HepG2 (cell line): ENCODE data around the gene RNASE8. TPM values are rescaled to one million over a fixed set of nuclear protein-coding genes. Genes with fewer than 3 reads are reported as not detected.

Experiments
- ATAC-seq: fragments of 200-7000 bp; cut with Tn5 transposase; 3 replicates; pipeline ENCODE4 v1.9.1; 2020; ENCODE audit warnings: mild to moderate bottlenecking, moderate library complexity
- BruUV-seq: library from RNA; stranded (reverse); fragments of 400-500 nt; replicated peaks from 2 replicates; lab custom pipeline; 2021; lab: Mats Ljungman, UMichigan
- CTCF ChIA-PET: fragments of 300-600 bp; formaldehyde crosslinking; extraction: SDS; loops from one replicate; lab custom pipeline; 2021; ENCODE audit warnings: low total read pairs, inconsistent platforms, low intra/inter-chr PET ratio; lab: Yijun Ruan, JAX
- POLR2A ChIA-PET: fragments of 350-600 bp; sonication (Branson Sonifier 250); formaldehyde crosslinking; loops from one replicate; lab custom pipeline; 2020; ENCODE audit warnings: antibody characterized with exemption, inconsistent platforms; lab: Yijun Ruan, JAX
- DNase-seq: peaks from one replicate; pipeline ENCODE4 v3.0.0-alpha.2; 2015; ENCODE audit warnings: low spot score
- FAIRE-seq: peaks from 3 replicates; lab custom pipeline; 2011; peaks lifted over from hg19 to GRCh38; lab: Jason Lieb, UNC
- H2AFZ ChIP-seq: one replicate; pipeline ENCODE4 v1.6.1; 2011; ENCODE audit warnings: low read length, inconsistent platforms
- H3K27ac ChIP-seq: fragments of 300-600 bp; 3 replicates; pipeline ENCODE4 v1.8.0; 2011; ENCODE audit warnings: mixed run types, mild to moderate bottlenecking, mixed read lengths, low read length, inconsistent platforms; ENCODE audit not compliant: insufficient read depth; ENCODE audit errors: extremely low read length
- H3K27me3 ChIP-seq, 2 experiments: fragments of 200-600 bp in 1 of 2; 2 replicates in 1 of 2; 3 replicates in 1 of 2; pipeline versions ENCODE4 v1.6.0 to v1.8.0; 2011; ENCODE audit warnings: low read length in 2 of 2, mild to moderate bottlenecking in 2 of 2, moderate library complexity in 2 of 2, inconsistent platforms in 1 of 2; ENCODE audit not compliant: insufficient read depth in 2 of 2, control insufficient read depth in 1 of 2
- H3K36me3 ChIP-seq, 2 experiments: fragments of 200-600 bp in 1 of 2; replicated peaks in 1 of 2; 2 replicates in 1 of 2; 3 replicates in 1 of 2; pipeline versions ENCODE4 v1.5.1 to v1.8.0; 2011; ENCODE audit warnings: low read length in 2 of 2, inconsistent platforms in 1 of 2; ENCODE audit not compliant: insufficient read depth in 2 of 2, control insufficient read depth in 1 of 2
- H3K4me1 ChIP-seq: 2 replicates; pipeline ENCODE4 v1.5.1; 2012; ENCODE audit warnings: low read length, inconsistent platforms; ENCODE audit not compliant: insufficient read depth
- H3K4me2 ChIP-seq: 2 replicates; pipeline ENCODE4 v1.6.0; 2011; ENCODE audit warnings: low read depth, low read length, inconsistent platforms
- H3K4me3 ChIP-seq, 3 experiments: fragments of 200-600 bp in 1 of 3; sonication (generic), shearing (Covaris generic) in 1 of 3; replicated peaks in 1 of 3; 2 replicates each; pipeline ENCODE4 v1.5.1; 2011 to 2016; ENCODE audit warnings: low read length in 3 of 3, inconsistent platforms in 2 of 3, low read depth in 2 of 3, mild to moderate bottlenecking in 2 of 3, control low read depth in 1 of 3, mixed read lengths in 1 of 3; ENCODE audit not compliant: insufficient read depth in 1 of 3
- H3K79me2 ChIP-seq: one replicate; pipeline ENCODE4 v1.6.1; 2011; ENCODE audit warnings: low read length, inconsistent platforms; ENCODE audit not compliant: insufficient read depth
- H3K9ac ChIP-seq: 2 replicates; pipeline ENCODE4 v1.6.0; 2011; ENCODE audit warnings: mild to moderate bottlenecking, low read depth, low read length, inconsistent platforms; ENCODE audit not compliant: insufficient read depth
- H3K9me3 ChIP-seq: 2 replicates; pipeline ENCODE4 v1.5.1; 2012; ENCODE audit warnings: mild to moderate bottlenecking, low read length
- H4K20me1 ChIP-seq: 2 replicates; pipeline ENCODE4 v1.6.0; 2011; ENCODE audit warnings: inconsistent platforms, mild to moderate bottlenecking, low read length, moderate library complexity; ENCODE audit not compliant: insufficient read depth
- ARID4A ChIP-seq: sonication (generic); formaldehyde crosslinking; IDR thresholded peaks from 2 replicates; pipeline ENCODE4 v1.5.0; 2020; ENCODE audit warnings: mild to moderate bottlenecking, missing genetic modification reagents, borderline replicate concordance
- ATRX ChIP-seq: sonication (generic); formaldehyde crosslinking; IDR thresholded peaks from 2 replicates; pipeline ENCODE4 v1.4.0; 2020; ENCODE audit warnings: missing genetic modification reagents, borderline replicate concordance
- CCAR2 ChIP-seq: fragments of 200-400 bp; formaldehyde crosslinking; optimal IDR thresholded peaks from 2 replicates; pipeline ENCODE3; 2018; ENCODE audit warnings: low read depth, mild to moderate bottlenecking, low read length, moderate library complexity
- FOSL2 ChIP-seq: sonication (generic); formaldehyde crosslinking; IDR thresholded peaks from 2 replicates; pipeline ENCODE4 v1.4.0; 2020; ENCODE audit warnings: missing genetic modification reagents
- HES4 ChIP-seq: sonication (generic); formaldehyde crosslinking; IDR thresholded peaks from 2 replicates; pipeline ENCODE4 v1.9.0; 2021; ENCODE audit warnings: mild to moderate bottlenecking, missing genetic modification reagents, borderline replicate concordance
- MAFG ChIP-seq: sonication (generic); formaldehyde crosslinking; IDR thresholded peaks from 2 replicates; pipeline ENCODE4 v1.5.1; 2020; ENCODE audit warnings: mild to moderate bottlenecking, missing genetic modification reagents
- MEIS2 ChIP-seq: sonication (generic); formaldehyde crosslinking; IDR thresholded peaks from 2 replicates; pipeline ENCODE4 v1.9.0; 2021; ENCODE audit warnings: mild to moderate bottlenecking, missing genetic modification reagents
- PHF21A ChIP-seq: sonication (generic); formaldehyde crosslinking; IDR thresholded peaks from 2 replicates; pipeline ENCODE4 v1.5.0; 2020; ENCODE audit warnings: mild to moderate bottlenecking, missing genetic modification reagents
- POGZ ChIP-seq: sonication (generic); formaldehyde crosslinking; IDR thresholded peaks from 2 replicates; pipeline ENCODE4 v1.4.0; 2020; ENCODE audit warnings: mild to moderate bottlenecking, missing genetic modification reagents
- ZBTB26 ChIP-seq: IDR thresholded peaks from 2 replicates; pipeline ENCODE4 v1.6.1; 2016; ENCODE audit warnings: missing compliant biosample characterization, missing genetic modification reagents, borderline replicate concordance
- ZNF180 ChIP-seq: sonication (generic); formaldehyde crosslinking; IDR thresholded peaks from 2 replicates; pipeline ENCODE4 v1.4.0; 2020; ENCODE audit warnings: low read depth, missing genetic modification reagents, borderline replicate concordance
- ZNF230 ChIP-seq: sonication (generic); formaldehyde crosslinking; IDR thresholded peaks from 2 replicates; pipeline ENCODE4 v1.4.0; 2020; ENCODE audit warnings: mild to moderate bottlenecking, missing genetic modification reagents
- ZNF281 ChIP-seq: sonication (generic); formaldehyde crosslinking; IDR thresholded peaks from 2 replicates; pipeline ENCODE4 v1.4.0; 2020; ENCODE audit warnings: missing genetic modification reagents, borderline replicate concordance
- ZSCAN31 ChIP-seq: sonication (generic); formaldehyde crosslinking; IDR thresholded peaks from 2 replicates; pipeline ENCODE4 v1.5.0; 2020; ENCODE audit warnings: low read depth, mild to moderate bottlenecking, missing genetic modification reagents
- WGBS: methylation state at CpG from one replicate; pipeline ENCODE4 v1.1.6; 2017; ENCODE audit warnings: low lambda C conversion rate; 5-methylcytosine and 5-hydroxymethylcytosine counted together
- in situ Hi-C: cut with HindIII; loops from 2 replicates; pipeline ENCODE4 v1.10.0; 2017; ENCODE audit warnings: low pct_unique_long_range_greater_than_20kb; ENCODE audit not compliant: extremely low pct_ligation_motif_present
- intact Hi-C: fragments of 100-400 bp; cut with micrococcal nuclease; formaldehyde crosslinking; loops from one replicate; pipeline ENCODE4 v1.10.0; 2022; ENCODE audit not compliant: unreplicated experiment
- polyA plus RNA-seq, 8 experiments: library from polyadenylated mRNA; depleted of rRNA in 3 of 8; stranded (reverse) in 7 of 8; unstranded in 1 of 8; fragments of >200 nt; fragmentation: Illumina TruSeq in 4 of 8; extraction: Trizol in 4 of 8; gene quantifications; 2 replicates each; pipeline versions ENCODE4 v1.2.1 to v1.2.3, GENCODE V29; 2011 to 2016; ENCODE audit warnings: low read depth in 4 of 8, missing spikeins in 1 of 8, mixed read lengths in 1 of 8; ENCODE audit not compliant: insufficient read depth in 1 of 8
- total RNA-seq, 5 experiments: library from RNA; depleted of rRNA; stranded (reverse); fragments of >200 nt; fragmentation: Illumina TruSeq; extraction: Trizol; gene quantifications; 2 replicates each; pipeline ENCODE4 v1.2.3, GENCODE V29; 2016; ENCODE audit warnings: low read depth in 1 of 5
- TF ChIP-seq, protein P1 (sequence below): sonication (generic); formaldehyde crosslinking; IDR thresholded peaks from 2 replicates; pipeline ENCODE4 v1.9.0; 2022; ENCODE audit warnings: missing genetic modification reagents, mild to moderate bottlenecking, borderline replicate concordance

The RNASE8 gene
- total and polyA plus RNA-seq, 2 of the 13 experiments (the other 11 are each of a cell fraction or from before 2014, with no cell fraction given) = not detected

- Histone ChIP-seq H3K36me3 (peaks cover 48 to 75% of the 10 kb centered on the region in 2 experiments), H3K4me2 (no peak overlapping the region), H2AFZ (no peak overlapping the region), H3K4me3 (no peak overlapping the region), H3K27me3 (no peaks in the 10 kb centered on the region), H4K20me1 (no peaks in the 10 kb centered on the region), H3K4me1 (peaks cover 7% of the 10 kb centered on the region; the same call in 1 of the 2 replicates), H3K79me2 (no peaks in the 10 kb centered on the region), H3K27ac (no peak overlapping the region), H3K9me3 (no peaks in the 10 kb centered on the region), H3K9ac (no peak overlapping the region)
- ATAC-seq (no peak), FAIRE-seq (no peak), DNase-seq (no peak)
- ChIA-PET POLR2A (interaction anchor here (0.6 to 1.6 kb wide), 3 partner anchors 9 to 17 kb away, joined by 3 to 4 read pairs (median 3); no protein-coding TSS in a partner anchor), CTCF (no interaction called here)
- BruUV-seq = no TSS peak
- intact Hi-C loops (no loop called here), in situ Hi-C loops (no loop called here)
- no peak for TF ChIP-seq ATRX
- no peak for TF ChIP-seq CCAR2
- TF ChIP-seq ZNF281 (CRISPR knock-in tag) = no peak
- TF ChIP-seq ZSCAN31 (CRISPR knock-in tag) = no peak
- TF ChIP-seq POGZ (CRISPR knock-in tag) = no peak
- TF ChIP-seq MEIS2 (CRISPR knock-in tag) = no peak
- no peak for TF ChIP-seq ARID4A
- TF ChIP-seq ZNF180 (CRISPR knock-in tag) = no peak
- TF ChIP-seq, protein P1, sequence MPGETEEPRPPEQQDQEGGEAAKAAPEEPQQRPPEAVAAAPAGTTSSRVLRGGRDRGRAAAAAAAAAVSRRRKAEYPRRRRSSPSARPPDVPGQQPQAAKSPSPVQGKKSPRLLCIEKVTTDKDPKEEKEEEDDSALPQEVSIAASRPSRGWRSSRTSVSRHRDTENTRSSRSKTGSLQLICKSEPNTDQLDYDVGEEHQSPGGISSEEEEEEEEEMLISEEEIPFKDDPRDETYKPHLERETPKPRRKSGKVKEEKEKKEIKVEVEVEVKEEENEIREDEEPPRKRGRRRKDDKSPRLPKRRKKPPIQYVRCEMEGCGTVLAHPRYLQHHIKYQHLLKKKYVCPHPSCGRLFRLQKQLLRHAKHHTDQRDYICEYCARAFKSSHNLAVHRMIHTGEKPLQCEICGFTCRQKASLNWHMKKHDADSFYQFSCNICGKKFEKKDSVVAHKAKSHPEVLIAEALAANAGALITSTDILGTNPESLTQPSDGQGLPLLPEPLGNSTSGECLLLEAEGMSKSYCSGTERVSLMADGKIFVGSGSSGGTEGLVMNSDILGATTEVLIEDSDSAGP (CRISPR knock-in tag) = no peak
- TF ChIP-seq PHF21A (CRISPR knock-in tag) = no peak
- TF ChIP-seq HES4 (CRISPR knock-in tag) = no peak
- no peak for TF ChIP-seq FOSL2 (CRISPR knock-in tag)
- no peak for TF ChIP-seq MAFG
- TF ChIP-seq ZBTB26 (CRISPR knock-in tag) = no peak
- TF ChIP-seq ZNF230 (CRISPR knock-in tag) = no peak
- WGBS = 67% methylated on average over 2 of the region's 2 CpGs
These were observed 20.1 kb downstream of the RNASE8 start for GRCh38 chr14:21077672-21078071.
